Stimulated activated memory B cell treated with anti-CD40 and anti-IgM and Interleukin-4, amounts not matched to agents 10 μg/mL and 1 μg/mL and 100 μg/mL, for 72 hours (primary cell): ENCODE results near the gene SDHAF3.
"Not testable (repeated sequence)": the region's sequence is repeated elsewhere in the genome, so short reads cannot be mapped to it uniquely, and the experiment has no call there.

Experiments used
- ATAC-seq: fragments of 150-1000 bp; cut with Tn5 transposase; 2 replicates; pipeline ENCODE4 v1.10.0; 2021
- H3K27ac Mint-ChIP-seq: one replicate; pipeline ENCODE4 v1.8.0; 2022; ENCODE audit warnings: mild to moderate bottlenecking, mixed read lengths
- H3K27me3 Mint-ChIP-seq: one replicate; pipeline ENCODE4 v1.8.0; 2022; ENCODE audit warnings: mixed read lengths
- H3K36me3 Mint-ChIP-seq: one replicate; pipeline ENCODE4 v1.8.0; 2022; ENCODE audit warnings: mixed read lengths
- H3K4me1 Mint-ChIP-seq: one replicate; pipeline ENCODE4 v1.8.0; 2022; ENCODE audit warnings: mixed read lengths
- H3K4me3 Mint-ChIP-seq: one replicate; pipeline ENCODE4 v1.8.0; 2022; ENCODE audit warnings: mild to moderate bottlenecking, moderate library complexity, mixed read lengths
- H3K9me3 Mint-ChIP-seq: one replicate; pipeline ENCODE4 v1.8.0; 2022; ENCODE audit warnings: mixed read lengths

Gene SDHAF3

DNA sequence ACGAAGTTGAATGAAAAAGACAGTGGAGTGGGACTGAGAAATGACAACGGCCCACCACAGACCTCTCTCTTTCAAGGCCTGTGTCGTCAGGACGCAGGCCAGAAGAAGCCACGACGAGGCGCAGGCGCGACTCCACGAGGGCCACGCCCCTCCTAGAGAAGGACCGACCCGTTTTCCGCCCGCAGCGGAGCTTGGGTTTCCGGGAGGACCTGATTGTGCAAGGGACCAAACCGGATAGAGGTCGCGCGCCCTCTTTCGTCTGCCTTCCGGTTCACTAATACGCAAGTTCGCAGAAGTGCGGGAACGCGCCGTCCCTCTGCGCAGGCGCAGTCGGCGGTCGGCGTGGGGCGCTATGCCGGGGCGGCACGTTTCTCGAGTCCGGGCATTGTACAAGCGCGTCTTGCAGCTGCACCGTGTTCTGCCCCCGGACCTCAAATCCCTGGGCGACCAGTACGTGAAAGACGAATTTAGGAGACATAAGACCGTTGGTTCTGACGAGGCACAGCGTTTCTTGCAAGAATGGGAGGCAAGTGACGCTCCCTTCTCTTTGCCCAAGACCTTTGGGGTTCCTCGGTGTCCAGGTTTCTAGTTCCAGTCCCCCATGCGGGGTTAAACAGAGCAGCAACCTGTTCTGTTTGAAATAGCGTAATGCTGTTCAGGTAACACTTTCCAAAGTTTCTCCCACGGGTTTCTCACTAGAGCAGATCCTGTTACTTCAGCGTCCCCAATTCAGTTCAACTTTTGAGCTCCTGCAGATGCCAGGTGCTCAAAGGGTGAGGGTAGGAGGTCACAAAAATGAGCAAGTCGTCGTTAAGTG, at the start of gene SDHAF3:
Gene SDHAF3, plus strand, starts transcription at position 327 of the 817 bp plus-strand sequence. Its CDS starts 26 bp downstream, at position 353.
- peak; percentile 96 for ATAC-seq
- Mint-ChIP-seq H3K4me3 (peak within 1 kb of the TSS; percentile 93), H3K27ac (peak within 1 kb of the TSS; percentile 89), H3K4me1 (peaks cover 55% of the 10 kb centered on the region), H3K9me3 (no peaks in the 10 kb centered on the region), H3K27me3 (no peaks in the 10 kb centered on the region), H3K36me3 (peaks cover 21% of the 10 kb centered on the region)

DNA sequence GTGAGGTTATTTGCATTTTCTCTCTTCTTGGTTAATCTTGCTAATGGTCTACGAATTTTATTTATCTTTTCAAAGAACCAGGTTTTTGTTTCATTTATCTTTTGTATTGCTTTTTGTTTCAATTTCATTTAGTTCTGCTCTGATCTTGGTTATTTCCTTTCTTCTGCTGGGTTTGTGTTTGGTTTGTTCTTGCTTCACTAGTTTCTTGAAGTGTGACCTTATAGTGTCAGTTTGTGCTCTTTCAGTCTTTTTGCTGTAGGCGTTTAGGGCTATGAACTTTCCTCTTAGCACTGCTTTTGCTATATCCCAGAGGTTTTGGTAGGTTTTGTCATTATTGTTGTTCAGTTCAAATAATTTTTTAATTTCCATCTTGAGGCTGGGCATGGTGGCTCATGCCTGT, 45.5 kb upstream of the SDHAF3 start:
- peaks cover 18% of the 10 kb centered on the region for H3K27me3 Mint-ChIP-seq
- H3K4me1 Mint-ChIP-seq, H3K27ac Mint-ChIP-seq, ATAC-seq, H3K36me3 Mint-ChIP-seq, H3K9me3 Mint-ChIP-seq, H3K4me3 Mint-ChIP-seq: not testable (repeated sequence)

DNA sequence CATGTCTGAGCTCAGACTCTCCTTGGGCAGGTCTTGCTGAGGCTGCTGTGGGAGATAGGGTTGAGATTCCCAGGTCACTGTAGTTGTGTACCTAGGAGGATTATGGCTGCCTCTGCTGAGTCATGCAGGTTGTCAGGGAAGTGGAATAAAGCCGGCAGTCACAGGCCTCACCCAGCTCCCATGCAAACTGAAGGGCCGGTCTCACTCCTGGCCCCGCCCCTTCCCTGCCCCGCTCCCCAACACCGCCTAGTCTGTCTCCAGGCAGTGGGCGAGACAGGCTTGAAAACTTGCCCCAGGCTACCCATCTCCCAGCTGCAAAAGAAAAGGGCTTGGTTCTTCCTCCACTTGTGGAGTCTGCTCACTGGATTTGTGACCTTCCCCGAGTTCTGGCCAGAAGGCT, 41.6 kb upstream of the SDHAF3 start:
- no peak overlapping the region for H3K4me3 Mint-ChIP-seq
- H3K9me3 Mint-ChIP-seq: peaks cover 8% of the 10 kb centered on the region
- no peak overlapping the region for H3K27ac Mint-ChIP-seq
- H3K27me3 Mint-ChIP-seq: peaks cover 20% of the 10 kb centered on the region
- no peak for ATAC-seq
- H3K4me1 Mint-ChIP-seq: peaks cover 20% of the 10 kb centered on the region
- H3K36me3 Mint-ChIP-seq: peaks cover 4% of the 10 kb centered on the region

DNA sequence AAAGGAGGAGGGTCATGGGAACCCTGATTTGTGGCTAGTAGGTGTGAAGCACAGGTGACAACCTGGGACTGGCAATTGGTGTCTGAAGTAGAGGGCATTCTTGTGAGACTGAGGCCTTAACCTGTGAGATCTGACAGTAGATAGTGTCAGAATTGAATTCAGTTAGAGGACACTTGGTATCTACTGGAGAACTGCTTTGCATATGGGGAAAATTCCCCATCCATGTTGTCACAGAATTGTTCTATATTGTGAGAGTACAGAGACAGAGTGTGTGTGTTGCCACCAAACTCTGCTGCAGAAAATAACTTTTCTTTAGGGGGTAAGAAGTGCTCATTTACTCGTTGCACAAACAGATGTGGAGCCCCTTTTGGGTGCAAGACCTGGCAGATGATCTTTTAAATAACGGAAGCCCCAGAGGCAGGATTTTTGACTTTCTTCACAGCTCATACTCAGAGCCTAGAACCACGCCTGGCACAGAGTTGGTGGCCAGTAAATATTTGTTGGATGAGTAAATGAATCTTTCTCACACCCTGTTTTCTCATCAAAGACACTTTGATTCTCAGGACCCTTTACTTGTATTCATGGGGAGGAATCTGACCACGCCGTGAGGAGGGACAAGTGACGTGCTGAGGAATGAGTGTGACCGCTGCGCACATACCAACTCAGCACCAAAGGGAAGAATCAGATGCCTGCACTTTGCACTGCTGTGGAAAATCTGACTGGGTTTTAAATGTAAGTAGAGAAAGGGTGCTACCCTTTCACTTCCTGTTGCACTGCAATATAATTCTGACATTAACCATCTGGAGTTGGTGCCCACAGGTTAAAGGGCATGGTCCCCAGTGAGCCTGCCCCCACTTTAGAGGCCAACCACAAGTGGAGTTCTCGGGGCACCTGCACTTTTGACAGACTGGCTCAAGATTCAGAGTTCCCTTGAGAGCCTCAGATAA, 39.2 kb upstream of the SDHAF3 start:
- peak; percentile 91 for ATAC-seq
- H3K27me3 Mint-ChIP-seq: peaks cover 24% of the 10 kb centered on the region
- peaks cover 5% of the 10 kb centered on the region for H3K9me3 Mint-ChIP-seq
- peaks cover 12% of the 10 kb centered on the region for H3K4me1 Mint-ChIP-seq
- H3K4me3 Mint-ChIP-seq: no peak overlapping the region
- H3K27ac Mint-ChIP-seq: peak overlapping the region; percentile 85
- H3K36me3 Mint-ChIP-seq: peaks cover 2% of the 10 kb centered on the region

DNA sequence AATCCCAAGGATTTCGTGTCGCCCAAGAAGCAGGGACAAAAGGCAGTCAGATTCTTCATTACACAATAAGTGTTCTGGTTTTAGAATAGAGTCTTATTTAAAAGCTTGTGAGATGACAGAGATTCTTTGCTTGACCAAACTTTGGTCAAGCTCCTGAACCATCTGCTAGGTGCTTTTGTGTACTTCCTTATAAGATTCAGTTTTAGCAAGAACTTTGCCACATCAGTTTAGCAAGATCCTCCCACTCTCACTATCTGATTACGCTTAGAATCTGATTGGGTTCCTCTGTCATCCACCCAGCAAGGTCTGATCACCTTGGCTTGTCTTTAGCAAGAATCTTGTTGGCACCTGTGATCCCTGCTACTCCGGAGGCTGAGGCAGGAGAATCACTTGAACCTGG, 38.2 kb upstream of the SDHAF3 start:
- no peaks in the 10 kb centered on the region for H3K36me3 Mint-ChIP-seq
- H3K27me3 Mint-ChIP-seq: peaks cover 16% of the 10 kb centered on the region
- no peak overlapping the region for H3K4me3 Mint-ChIP-seq
- H3K4me1 Mint-ChIP-seq: peaks cover 12% of the 10 kb centered on the region
- ATAC-seq: peak; percentile 49
- H3K27ac Mint-ChIP-seq: peak overlapping the region; percentile 85
- H3K9me3 Mint-ChIP-seq: peaks cover 5% of the 10 kb centered on the region

DNA sequence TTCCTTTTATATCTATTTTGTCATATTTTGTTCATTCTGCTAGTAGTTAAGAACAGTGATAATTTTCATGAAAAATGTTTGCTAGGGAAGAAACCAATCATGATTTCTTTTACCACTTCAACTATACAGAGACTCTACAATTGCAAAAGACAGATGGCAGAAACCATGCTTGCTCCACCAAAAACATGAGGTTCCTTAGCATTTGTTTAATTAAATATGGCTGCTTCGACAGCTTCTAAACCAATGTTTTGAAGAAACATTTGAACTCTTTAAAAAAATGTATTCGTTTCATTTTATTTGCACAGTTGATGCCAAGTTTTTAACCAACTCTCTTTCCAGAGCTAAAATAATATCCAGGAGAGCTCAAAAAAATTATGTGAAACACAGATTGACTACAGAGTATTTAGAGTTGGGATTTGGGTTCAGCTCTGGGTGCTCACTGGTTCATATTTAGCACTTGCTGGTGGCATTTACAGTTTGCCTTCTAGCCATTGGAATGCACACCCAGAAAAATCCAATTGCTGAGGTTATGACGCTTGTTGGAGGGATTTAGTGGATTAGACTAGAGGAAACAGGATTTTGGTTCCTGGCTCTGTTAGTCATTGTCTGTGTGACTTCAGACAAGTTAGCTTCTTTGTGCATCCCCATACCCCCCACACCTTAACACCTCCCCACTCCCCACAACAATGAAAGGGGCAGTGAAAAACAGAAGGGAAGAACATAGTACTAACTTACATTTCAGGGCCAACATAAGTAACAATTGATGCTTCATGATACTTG, 35.8 kb upstream of the SDHAF3 start:
- Mint-ChIP-seq H3K27me3 (peaks cover 27% of the 10 kb centered on the region), H3K27ac (no peak overlapping the region), H3K9me3 (peaks cover 5% of the 10 kb centered on the region), H3K36me3 (no peaks in the 10 kb centered on the region), H3K4me1 (peaks cover 12% of the 10 kb centered on the region), H3K4me3 (no peak overlapping the region)
- ATAC-seq: no peak

DNA sequence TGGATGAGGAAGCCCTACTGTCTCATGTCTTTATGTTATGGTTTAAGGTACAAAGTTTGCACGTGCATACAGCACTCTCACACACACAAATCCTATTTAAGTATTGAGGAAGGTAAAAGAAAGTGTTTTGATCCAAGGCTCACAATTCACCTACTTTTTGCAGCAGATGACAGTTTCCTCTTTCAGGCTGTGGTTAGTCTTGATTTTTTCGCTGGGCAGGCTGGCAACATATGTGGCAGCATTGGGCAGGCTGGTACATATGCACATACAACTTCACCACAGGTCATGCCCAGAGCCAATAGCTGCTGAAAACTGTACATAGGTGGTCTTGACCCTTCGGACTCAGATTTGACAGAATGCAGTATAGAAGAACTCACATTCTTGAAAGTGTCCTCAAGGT, 29.1 kb upstream of the SDHAF3 start:
- ATAC-seq: no peak
- H3K4me1 Mint-ChIP-seq: peaks cover 11% of the 10 kb centered on the region
- no peak overlapping the region for H3K27ac Mint-ChIP-seq
- no peaks in the 10 kb centered on the region for H3K36me3 Mint-ChIP-seq
- peaks cover 38% of the 10 kb centered on the region for H3K27me3 Mint-ChIP-seq
- H3K9me3 Mint-ChIP-seq: peaks cover 2% of the 10 kb centered on the region
- H3K4me3 Mint-ChIP-seq: no peak overlapping the region

DNA sequence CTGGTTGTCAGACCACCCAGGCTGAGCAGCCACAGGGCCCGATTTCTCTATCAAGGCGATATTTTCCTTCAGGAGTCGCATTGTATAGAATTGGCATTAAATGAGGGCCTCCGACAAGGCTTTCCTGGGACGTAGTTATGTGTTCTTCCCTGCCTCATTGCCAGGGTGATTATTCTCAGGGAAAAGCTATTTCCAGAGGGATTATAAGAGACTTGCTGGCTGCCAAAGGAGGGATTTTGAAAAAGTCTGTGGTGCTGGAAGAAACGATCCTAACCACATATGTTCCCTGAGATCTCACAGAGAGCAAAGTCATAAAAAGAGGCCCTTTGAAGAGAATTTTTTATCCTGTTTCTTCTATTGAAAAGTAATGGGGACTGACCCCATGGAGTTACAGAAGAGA, 27.7 kb upstream of the SDHAF3 start:
- H3K9me3 Mint-ChIP-seq: no peaks in the 10 kb centered on the region
- peaks cover 11% of the 10 kb centered on the region for H3K4me1 Mint-ChIP-seq
- peaks cover 42% of the 10 kb centered on the region for H3K27me3 Mint-ChIP-seq
- H3K4me3 Mint-ChIP-seq: no peak overlapping the region
- H3K27ac Mint-ChIP-seq: no peak overlapping the region
- ATAC-seq: no peak
- no peaks in the 10 kb centered on the region for H3K36me3 Mint-ChIP-seq

DNA sequence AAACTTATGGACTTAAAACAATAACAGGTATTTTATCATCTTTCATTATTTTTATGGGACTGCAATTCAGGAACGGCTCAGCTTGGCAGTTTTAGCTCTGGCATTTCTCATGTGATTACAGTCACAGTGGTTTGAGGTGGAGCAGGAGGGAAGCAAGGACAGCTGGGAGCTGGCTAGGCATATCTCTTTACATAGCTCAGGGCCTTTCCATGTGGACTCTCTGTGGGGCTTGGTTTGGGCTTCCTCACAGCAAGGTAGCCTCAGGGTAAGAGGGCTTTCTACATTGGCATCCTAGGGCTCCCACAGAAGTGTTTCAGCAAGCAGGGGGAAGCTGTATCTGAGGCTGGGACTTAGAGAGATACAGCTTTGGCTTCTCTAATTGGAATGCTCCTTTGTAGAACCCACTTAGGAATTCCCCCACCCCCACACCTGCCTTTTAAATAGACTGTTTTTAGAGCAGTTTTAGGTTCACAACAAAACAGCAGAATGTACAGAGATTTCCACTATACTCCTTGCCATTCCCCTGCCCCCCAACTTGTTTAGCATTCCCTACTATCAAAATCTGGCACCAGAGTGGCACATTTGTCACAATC, 26.6 kb upstream of the SDHAF3 start:
- no peak for ATAC-seq
- Mint-ChIP-seq H3K27me3 (peaks cover 31% of the 10 kb centered on the region), H3K27ac (no peak overlapping the region), H3K9me3 (no peaks in the 10 kb centered on the region), H3K36me3 (no peaks in the 10 kb centered on the region), H3K4me3 (no peak overlapping the region), H3K4me1 (peaks cover 11% of the 10 kb centered on the region)

DNA sequence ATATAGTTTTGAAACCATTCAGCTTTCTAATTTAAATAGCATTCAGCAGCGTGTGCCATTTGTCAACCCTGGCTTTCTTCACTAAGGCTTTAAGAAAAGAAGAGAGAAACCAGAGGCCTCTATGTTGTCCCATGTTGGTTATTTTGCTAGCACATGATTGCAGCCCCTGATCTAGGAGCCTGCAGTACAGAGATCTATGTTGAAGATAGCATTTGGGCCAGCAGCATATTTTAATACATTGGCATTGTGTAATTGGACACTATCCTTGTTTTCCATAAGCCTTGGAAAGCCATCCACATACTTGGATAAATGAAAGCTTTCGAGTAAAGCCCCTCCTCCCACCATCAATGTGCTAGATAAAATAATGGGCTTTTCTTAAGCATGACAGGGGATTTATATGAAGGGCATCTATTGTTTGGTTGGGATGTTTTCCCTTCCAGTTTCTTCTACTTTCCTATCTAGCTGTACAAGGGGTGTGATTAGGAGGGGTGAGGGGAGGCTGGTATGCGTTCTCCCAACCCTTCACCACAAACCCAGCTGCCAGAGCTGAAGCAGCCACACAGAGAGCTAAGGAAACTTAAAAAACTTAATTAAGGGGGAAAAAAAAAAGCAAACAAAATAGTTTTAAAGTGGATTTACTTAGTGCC, 23.1 kb upstream of the SDHAF3 start:
- Mint-ChIP-seq H3K4me3 (no peak overlapping the region), H3K36me3 (no peaks in the 10 kb centered on the region), H3K27me3 (peaks cover 28% of the 10 kb centered on the region), H3K27ac (no peak overlapping the region), H3K4me1 (peaks cover 11% of the 10 kb centered on the region), H3K9me3 (no peaks in the 10 kb centered on the region)
- no peak for ATAC-seq

DNA sequence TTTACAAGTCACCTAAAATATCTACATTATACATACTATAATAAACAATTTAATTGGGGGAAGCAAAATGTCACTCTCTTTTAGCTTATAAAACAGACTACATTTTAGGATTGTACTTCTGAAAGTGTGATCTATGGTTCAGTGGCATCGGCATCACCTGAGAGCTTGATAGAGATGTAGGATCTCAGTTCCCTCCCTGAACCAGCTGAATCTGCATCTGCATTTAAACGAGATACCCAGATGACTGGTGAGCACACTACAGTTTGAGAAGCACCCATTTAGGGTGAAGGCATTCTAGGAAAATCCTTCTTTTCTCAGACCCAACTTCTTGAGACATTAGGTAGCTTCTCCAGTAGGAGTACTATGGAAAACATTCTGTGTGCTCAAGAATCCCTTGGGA, 21.5 kb upstream of the SDHAF3 start:
- Mint-ChIP-seq H3K27ac (no peak overlapping the region), H3K4me3 (no peak overlapping the region), H3K4me1 (peaks cover 6% of the 10 kb centered on the region), H3K9me3 (no peaks in the 10 kb centered on the region), H3K36me3 (no peaks in the 10 kb centered on the region), H3K27me3 (peaks cover 36% of the 10 kb centered on the region)
- ATAC-seq: no peak

DNA sequence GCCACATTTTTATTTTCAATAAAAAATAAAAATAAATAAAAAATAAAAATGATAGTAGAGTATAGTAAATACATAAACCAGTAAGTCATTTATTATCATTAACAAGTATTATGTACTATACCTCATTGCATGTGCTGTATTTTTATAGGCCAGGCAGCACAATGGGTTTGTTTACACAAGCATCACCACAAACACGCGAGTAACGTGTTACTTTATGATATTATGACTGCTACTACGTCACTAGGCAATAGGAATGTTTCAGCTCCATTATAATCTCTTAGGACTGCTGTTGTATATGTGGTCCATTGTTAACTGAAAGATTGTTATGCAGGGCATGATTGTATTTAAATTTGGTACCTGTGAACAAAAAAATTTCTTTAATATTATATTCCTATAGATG, 20.8 kb upstream of the SDHAF3 start:
- no peak overlapping the region for H3K4me3 Mint-ChIP-seq
- ATAC-seq: no peak
- H3K36me3 Mint-ChIP-seq: no peaks in the 10 kb centered on the region
- no peaks in the 10 kb centered on the region for H3K9me3 Mint-ChIP-seq
- H3K27ac Mint-ChIP-seq: no peak overlapping the region
- H3K4me1 Mint-ChIP-seq: peaks cover under 1% of the 10 kb centered on the region
- H3K27me3 Mint-ChIP-seq: peaks cover 30% of the 10 kb centered on the region

DNA sequence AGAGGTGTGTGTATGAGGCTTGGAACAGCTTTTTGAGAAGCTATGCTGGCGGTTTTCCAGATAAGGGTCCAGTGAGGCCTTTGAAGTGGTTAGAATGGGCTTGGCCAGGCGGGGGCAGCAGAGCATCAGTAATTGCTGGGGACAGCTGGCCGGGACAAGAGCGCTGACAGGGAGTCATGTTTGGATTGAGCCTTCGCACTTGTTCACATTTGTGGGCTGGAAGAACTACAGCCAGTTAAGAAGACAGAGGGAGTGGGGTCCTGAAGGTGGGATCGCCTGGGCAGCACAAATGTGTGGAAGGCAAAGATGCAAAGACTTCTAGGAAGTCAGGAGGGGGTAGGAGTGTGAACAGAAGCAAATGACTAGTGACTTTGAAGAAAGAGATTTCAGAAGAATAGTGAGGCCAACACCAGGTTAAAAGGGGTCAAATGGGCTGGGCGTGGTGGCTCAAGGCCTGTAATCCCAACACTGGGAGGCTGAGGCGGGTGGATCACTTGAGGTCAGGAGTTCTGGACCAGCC, 12.7 kb upstream of the SDHAF3 start:
- Mint-ChIP-seq H3K4me1 (no peaks in the 10 kb centered on the region), H3K27me3 (peaks cover 5% of the 10 kb centered on the region), H3K9me3 (no peaks in the 10 kb centered on the region), H3K4me3 (no peak overlapping the region), H3K27ac (no peak overlapping the region), H3K36me3 (no peaks in the 10 kb centered on the region)
- peak; percentile 86 for ATAC-seq

DNA sequence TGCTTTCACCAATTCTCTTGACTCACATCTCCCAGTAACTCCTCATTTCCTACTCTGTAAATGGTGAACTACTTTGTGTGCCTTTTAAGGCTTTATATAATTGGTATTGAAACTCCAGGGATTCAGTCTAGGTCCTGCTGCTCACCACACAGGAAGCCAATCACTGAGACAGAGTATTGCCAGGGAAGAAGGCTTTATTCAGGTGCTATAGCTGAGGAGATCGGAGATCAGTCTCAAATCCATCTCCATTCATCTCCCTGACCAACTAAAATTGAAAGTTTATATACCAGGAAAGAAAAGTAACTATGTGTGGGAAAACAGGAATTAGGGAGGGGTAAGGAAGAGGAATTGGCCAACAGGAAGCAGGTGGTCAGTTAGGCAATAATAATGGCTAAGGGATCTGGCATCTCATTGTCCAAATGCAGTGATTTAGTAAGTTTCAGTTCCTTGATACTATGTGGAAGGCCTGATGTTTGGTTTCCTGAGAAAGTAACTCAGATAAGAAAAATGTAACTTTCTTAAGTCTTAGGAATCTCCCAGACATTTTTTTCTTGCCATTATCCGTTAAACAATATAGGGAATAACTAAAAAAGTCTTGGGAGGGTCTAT, 10.2 kb upstream of the SDHAF3 start:
- Mint-ChIP-seq H3K4me3 (no peak overlapping the region), H3K36me3 (no peaks in the 10 kb centered on the region), H3K9me3 (peaks cover 3% of the 10 kb centered on the region), H3K27ac (no peak overlapping the region), H3K27me3 (peaks cover 5% of the 10 kb centered on the region), H3K4me1 (no peaks in the 10 kb centered on the region)
- no peak for ATAC-seq
